ENCODE results near the gene BEND4. TPM values are rescaled to one million over a fixed set of nuclear protein-coding genes. Genes with fewer than 3 reads are reported as not detected.

The BEND4 gene
- not detected in 2 replicates for total RNA-seq

GRCh38 chr4:42152507-42153504, at the start of gene BEND4:
BEND4 (minus strand) TSS chr4:42152655; CDS start chr4:42152143, 512 bp downstream.
- H3K4me3 ChIP-seq (ENCODE audit: insufficient read depth, low read length), result peak within 1 kb of the TSS; percentile 39
- no peaks in the 10 kb centered on the region for H3K9me3 ChIP-seq (ENCODE audit: low read depth, low read length)
- no peak within 1 kb of the TSS for H3K27ac ChIP-seq (ENCODE audit: low read depth, low read length)
- DNase-seq (ENCODE audit: insufficient read length, low spot score, missing footprints), result no peak
- H3K4me2 ChIP-seq (ENCODE audit: insufficient read depth, low read length), result no peak within 1 kb of the TSS
- H3K79me2 ChIP-seq (ENCODE audit: insufficient read depth, low read length), result no peaks in the 10 kb centered on the region
- no peak for TF ChIP-seq CTCF (IDR thresholded peaks at IDR 0.05; ENCODE audit: extremely low read depth, low read depth, low read length)
- peaks cover 53% of the 10 kb centered on the region for H3K27me3 ChIP-seq (ENCODE audit: insufficient read depth, low read length)
- no peaks in the 10 kb centered on the region for H3K4me1 ChIP-seq (ENCODE audit: insufficient read depth, low read length)
- no peaks in the 10 kb centered on the region for H3K36me3 ChIP-seq (ENCODE audit: insufficient read depth, low read length)
- no peaks in the 10 kb centered on the region for H4K20me1 ChIP-seq (ENCODE audit: insufficient read depth, low read length)
- H2AFZ ChIP-seq (ENCODE audit: low read length), result no peak within 1 kb of the TSS

- Histone ChIP-seq H3K4me1 (ENCODE audit: insufficient read depth, low read length) (no peaks in the 10 kb centered on the region), H2AFZ (ENCODE audit: low read length) (no peak overlapping the region), H3K27ac (ENCODE audit: low read depth, low read length) (no peak overlapping the region), H4K20me1 (ENCODE audit: insufficient read depth, low read length) (no peaks in the 10 kb centered on the region), H3K4me3 (ENCODE audit: insufficient read depth, low read length) (no peak overlapping the region), H3K4me2 (ENCODE audit: insufficient read depth, low read length) (no peak overlapping the region), H3K27me3 (ENCODE audit: insufficient read depth, low read length) (no peaks in the 10 kb centered on the region), H3K9me3 (ENCODE audit: low read depth, low read length) (no peaks in the 10 kb centered on the region), H3K79me2 (ENCODE audit: insufficient read depth, low read length) (no peaks in the 10 kb centered on the region), H3K36me3 (ENCODE audit: insufficient read depth, low read length) (no peaks in the 10 kb centered on the region)
- no peak for TF ChIP-seq CTCF (IDR thresholded peaks at IDR 0.05; ENCODE audit: extremely low read depth, low read depth, low read length)
- no peak for DNase-seq (ENCODE audit: insufficient read length, low spot score, missing footprints)
Observed at GRCh38 chr4:42197341-42197740, 44.9 kb upstream of the BEND4 start.

GRCh38 chr4:42172921-42173320, 20.5 kb upstream of the BEND4 start:
- TF ChIP-seq CTCF (IDR thresholded peaks at IDR 0.05; ENCODE audit: extremely low read depth, low read depth, low read length), result no peak
- Histone ChIP-seq H4K20me1 (ENCODE audit: insufficient read depth, low read length) (no peaks in the 10 kb centered on the region), H3K79me2 (ENCODE audit: insufficient read depth, low read length) (no peaks in the 10 kb centered on the region), H3K9me3 (ENCODE audit: low read depth, low read length) (no peaks in the 10 kb centered on the region), H3K27ac (ENCODE audit: low read depth, low read length) (no peak overlapping the region), H3K4me3 (ENCODE audit: insufficient read depth, low read length) (no peak overlapping the region), H3K4me1 (ENCODE audit: insufficient read depth, low read length) (no peaks in the 10 kb centered on the region), H2AFZ (ENCODE audit: low read length) (no peak overlapping the region), H3K4me2 (ENCODE audit: insufficient read depth, low read length) (no peak overlapping the region), H3K27me3 (ENCODE audit: insufficient read depth, low read length) (no peaks in the 10 kb centered on the region), H3K36me3 (ENCODE audit: insufficient read depth, low read length) (no peaks in the 10 kb centered on the region)
- no peak for DNase-seq (ENCODE audit: insufficient read length, low spot score, missing footprints)

GRCh38 chr4:42172128-42172790, 19.8 kb upstream of the BEND4 start:
- no peaks in the 10 kb centered on the region for H3K9me3 ChIP-seq (ENCODE audit: low read depth, low read length)

More at GRCh38 chr4:42172128-42172790, 19.8 kb upstream of the BEND4 start:
- no peak overlapping the region for H3K4me2 ChIP-seq (ENCODE audit: insufficient read depth, low read length)
- no peak overlapping the region for H3K4me3 ChIP-seq (ENCODE audit: insufficient read depth, low read length)
- H3K79me2 ChIP-seq (ENCODE audit: insufficient read depth, low read length), result no peaks in the 10 kb centered on the region
- H4K20me1 ChIP-seq (ENCODE audit: insufficient read depth, low read length), result no peaks in the 10 kb centered on the region
- H3K36me3 ChIP-seq (ENCODE audit: insufficient read depth, low read length), result no peaks in the 10 kb centered on the region
- no peaks in the 10 kb centered on the region for H3K4me1 ChIP-seq (ENCODE audit: insufficient read depth, low read length)
- TF ChIP-seq CTCF (IDR thresholded peaks at IDR 0.05; ENCODE audit: extremely low read depth, low read depth, low read length), result no peak
- no peak for DNase-seq (ENCODE audit: insufficient read length, low spot score, missing footprints)
- H2AFZ ChIP-seq (ENCODE audit: low read length), result no peak overlapping the region
- H3K27ac ChIP-seq (ENCODE audit: low read depth, low read length), result no peak overlapping the region
- no peaks in the 10 kb centered on the region for H3K27me3 ChIP-seq (ENCODE audit: insufficient read depth, low read length)
